Naive thymus-derived CD4-positive, alpha-beta T cell (primary cell): ENCODE data around the gene ADGRF1. TPM values are rescaled to one million over a fixed set of nuclear protein-coding genes. Genes with fewer than 3 reads are reported as not detected.

Source experiments
- ATAC-seq: fragments of 150-1000 bp; cut with Tn5 transposase; 2 replicates; pipeline ENCODE4 v1.10.0; 2021; ENCODE audit warnings: mild to moderate bottlenecking, moderate library complexity
- CTCF ChIA-PET: fragments of 350-600 bp; sonication (Branson Sonifier 250); formaldehyde crosslinking; loops from one replicate; lab custom pipeline; 2021; ENCODE audit warnings: antibody characterized with exemption; lab: Charles Lee
- POLR2A ChIA-PET: fragments of 350-600 bp; sonication (Branson Sonifier 250); formaldehyde crosslinking; loops from one replicate; lab custom pipeline; 2021; ENCODE audit warnings: antibody characterized with exemption, inconsistent platforms; lab: Charles Lee
- DNase-seq, 9 donors: peaks; one replicate each; pipeline versions ENCODE4 v3.0.0 to v3.0.0-alpha.2; 2020 to 2022; ENCODE audit warnings: mixed read lengths in 1 of 9
- H3K27ac ChIP-seq: one replicate; pipeline ENCODE4 v1.7.0; 2013; ENCODE audit warnings: mild to moderate bottlenecking, low read depth, low read length, moderate library complexity
- H3K27me3 ChIP-seq, 2 donors: one replicate each; pipeline ENCODE4 v1.7.0; 2013; ENCODE audit warnings: low read length in 2 of 2, mild to moderate bottlenecking in 2 of 2, moderate library complexity in 2 of 2; ENCODE audit not compliant: control insufficient read depth in 2 of 2, insufficient read depth in 2 of 2
- H3K36me3 ChIP-seq, 3 experiments: 1 replicate in 2 of 3; 2 replicates in 1 of 3; pipeline ENCODE4 v1.7.0; 2013; ENCODE audit warnings: low read length in 3 of 3, mild to moderate bottlenecking in 3 of 3, moderate library complexity in 1 of 3; ENCODE audit not compliant: insufficient read depth in 3 of 3, control insufficient read depth in 2 of 3
- H3K4me1 ChIP-seq, 2 donors: one replicate each; pipeline ENCODE4 v1.7.0; 2013; ENCODE audit warnings: low read length in 2 of 2, mild to moderate bottlenecking in 2 of 2, moderate library complexity in 1 of 2; ENCODE audit not compliant: control insufficient read depth in 2 of 2, insufficient read depth in 2 of 2
- H3K4me3 ChIP-seq: 2 replicates; pipeline ENCODE4 v1.7.0; 2013; ENCODE audit warnings: mild to moderate bottlenecking, low read length
- H3K9me3 ChIP-seq, 3 experiments: 1 replicate in 2 of 3; 2 replicates in 1 of 3; pipeline ENCODE4 v1.7.0; 2013; ENCODE audit warnings: low read length in 3 of 3; ENCODE audit not compliant: control insufficient read depth in 2 of 3
- H3K27ac Mint-ChIP-seq, 9 donors: one replicate each; pipeline ENCODE4 v1.8.0; 2020 to 2022; ENCODE audit warnings: mixed read lengths in 9 of 9, mild to moderate bottlenecking in 8 of 9, moderate library complexity in 5 of 9, inconsistent platforms in 2 of 9
- H3K27me3 Mint-ChIP-seq, 5 donors: one replicate each; pipeline ENCODE4 v1.8.0; 2021 to 2022; ENCODE audit warnings: mixed read lengths in 5 of 5, mild to moderate bottlenecking in 1 of 5
- H3K36me3 Mint-ChIP-seq, 5 donors: one replicate each; pipeline ENCODE4 v1.8.0; 2020 to 2022; ENCODE audit warnings: mixed read lengths in 5 of 5, mild to moderate bottlenecking in 3 of 5, inconsistent platforms in 1 of 5
- H3K4me1 Mint-ChIP-seq, 7 donors: one replicate each; pipeline ENCODE4 v1.8.0; 2020 to 2022; ENCODE audit warnings: mixed read lengths in 7 of 7, mild to moderate bottlenecking in 3 of 7, inconsistent platforms in 1 of 7
- H3K4me3 Mint-ChIP-seq, 10 donors: one replicate each; pipeline ENCODE4 v1.8.0; 2020 to 2022; ENCODE audit warnings: mild to moderate bottlenecking in 10 of 10, mixed read lengths in 10 of 10, moderate library complexity in 6 of 10, inconsistent platforms in 2 of 10
- H3K9me3 Mint-ChIP-seq, 11 donors: one replicate each; pipeline ENCODE4 v1.8.0; 2020 to 2022; ENCODE audit warnings: mixed read lengths in 11 of 11, mild to moderate bottlenecking in 4 of 11, inconsistent platforms in 1 of 11, moderate library complexity in 1 of 11
- intact Hi-C, 2 donors: fragments of 100-400 bp; cut with micrococcal nuclease; formaldehyde crosslinking; loops; one replicate each; pipeline ENCODE4 v1.15.1; 2023
- polyA plus RNA-seq, 2 donors: library from polyadenylated mRNA; unstranded; fragments of 300-500 nt; fragmentation: Illumina TruSeq; gene quantifications; one replicate each; pipeline ENCODE4 v1.2.3, GENCODE V29; 2021
- total RNA-seq, 6 experiments: library from RNA in 5 of 6; stranded (reverse) in 5 of 6; gene quantifications; 1 replicate in 5 of 6; 2 replicates in 1 of 6; pipeline ENCODE4 v1.2.3 and lab custom pipeline; 2021 to 2026

The ADGRF1 gene
- total and polyA plus RNA-seq, 7 experiments from 2014 or later = not detected

GRCh38 chr6:47080083-47080596, 38.0 kb upstream of the ADGRF1 start:
- ATAC-seq = no peak
- H3K36me3 Mint-ChIP-seq = no peaks in the 10 kb centered on the region
- POLR2A ChIA-PET = interaction anchor here (0.6 kb wide), 1 partner anchor 58 kb away, joined by 7 read pairs; no protein-coding TSS in a partner anchor

DNA sequence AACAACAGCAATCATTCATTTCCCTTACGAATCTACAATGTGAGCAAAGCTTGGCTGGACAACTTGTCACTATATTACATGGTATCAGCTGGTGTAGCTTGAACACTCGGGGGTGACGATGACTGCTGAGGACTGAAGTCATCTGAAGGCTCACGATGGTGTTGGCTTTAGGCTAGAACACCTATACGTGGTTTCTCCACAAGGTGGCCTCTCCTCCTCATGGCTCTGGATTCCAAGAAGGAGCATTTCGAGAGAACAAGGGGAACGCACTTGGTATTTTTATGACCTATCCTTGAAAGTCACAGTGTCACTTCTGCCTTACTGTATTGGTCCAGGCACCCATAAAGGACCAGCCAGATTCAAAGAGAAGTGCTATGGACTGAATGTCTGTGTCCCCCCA, 37.5 kb upstream of the ADGRF1 start:
- no peak for DNase-seq
- intact Hi-C loops = no loop called here
- ChIA-PET POLR2A (interaction anchor here (0.6 kb wide), 1 partner anchor 58 kb away, joined by 7 read pairs; no protein-coding TSS in a partner anchor), CTCF (no interaction called here)
- no peak overlapping the region for H3K27ac ChIP-seq
- no peaks in the 10 kb centered on the region for H3K36me3 Mint-ChIP-seq
- H3K36me3 ChIP-seq = no peaks in the 10 kb centered on the region
- no peak overlapping the region for H3K27ac Mint-ChIP-seq
- no peak overlapping the region for H3K4me3 Mint-ChIP-seq
- peaks cover 0 to 2% (median 0%) of the 10 kb centered on the region in 11 donors for H3K9me3 Mint-ChIP-seq
- no peaks in the 10 kb centered on the region for H3K27me3 ChIP-seq
- no peaks in the 10 kb centered on the region for H3K4me1 ChIP-seq
- no peak overlapping the region for H3K4me3 ChIP-seq
- ATAC-seq = no peak
- H3K9me3 ChIP-seq = no peaks in the 10 kb centered on the region
- peaks cover 11 to 32% (median 18%) of the 10 kb centered on the region in 5 donors for H3K27me3 Mint-ChIP-seq
- no peaks in the 10 kb centered on the region for H3K4me1 Mint-ChIP-seq

More at GRCh38 chr6:47080083-47080596, 38.0 kb upstream of the ADGRF1 start:
- intact Hi-C loops = no loop called here
- H3K9me3 ChIP-seq = no peaks in the 10 kb centered on the region
- CTCF ChIA-PET = no interaction called here
- no peak overlapping the region for H3K4me3 ChIP-seq
- H3K4me1 ChIP-seq = no peaks in the 10 kb centered on the region
- DNase-seq = no peak
- H3K27ac ChIP-seq = no peak overlapping the region
- Mint-ChIP-seq H3K4me3 (no peak overlapping the region), H3K27me3 (peaks cover 11 to 37% (median 23%) of the 10 kb centered on the region in 5 donors), H3K9me3 (peaks cover 0 to 2% (median 0%) of the 10 kb centered on the region in 11 donors), H3K4me1 (no peaks in the 10 kb centered on the region), H3K27ac (no peak overlapping the region)
- H3K27me3 ChIP-seq = no peaks in the 10 kb centered on the region
- no peaks in the 10 kb centered on the region for H3K36me3 ChIP-seq

GRCh38 chr6:47078991-47079390, 36.9 kb upstream of the ADGRF1 start:
- ChIA-PET CTCF (no interaction called here), POLR2A (no interaction called here)
- Mint-ChIP-seq H3K4me1 (no peaks in the 10 kb centered on the region), H3K27me3 (peaks cover 11 to 28% (median 18%) of the 10 kb centered on the region in 5 donors), H3K36me3 (no peaks in the 10 kb centered on the region), H3K27ac (no peak overlapping the region), H3K9me3 (peaks cover 0 to 2% (median 0%) of the 10 kb centered on the region in 11 donors), H3K4me3 (no peak overlapping the region)
- H3K36me3 ChIP-seq = no peaks in the 10 kb centered on the region
- no peak for ATAC-seq
- no peaks in the 10 kb centered on the region for H3K4me1 ChIP-seq
- H3K27ac ChIP-seq = no peak overlapping the region
- intact Hi-C loops = no loop called here
- DNase-seq = no peak
- H3K27me3 ChIP-seq = no peaks in the 10 kb centered on the region
- H3K4me3 ChIP-seq = no peak overlapping the region
- no peaks in the 10 kb centered on the region for H3K9me3 ChIP-seq

GRCh38 chr6:47076422-47077344, 34.6 kb upstream of the ADGRF1 start:
- no peaks in the 10 kb centered on the region for H3K4me1 Mint-ChIP-seq
- H3K4me1 ChIP-seq = no peaks in the 10 kb centered on the region
- ChIA-PET CTCF (no interaction called here), POLR2A (no interaction called here)
- H3K4me3 ChIP-seq = no peak overlapping the region
- peaks cover 0 to 2% (median 0%) of the 10 kb centered on the region in 11 donors for H3K9me3 Mint-ChIP-seq
- no peaks in the 10 kb centered on the region for H3K36me3 ChIP-seq
- peaks cover 11 to 22% (median 13%) of the 10 kb centered on the region in 5 donors for H3K27me3 Mint-ChIP-seq
- H3K27ac Mint-ChIP-seq = no peak overlapping the region
- H3K27me3 ChIP-seq = no peaks in the 10 kb centered on the region
- H3K27ac ChIP-seq = no peak overlapping the region
- DNase-seq (no peak), ATAC-seq (no peak)
- H3K36me3 Mint-ChIP-seq = no peaks in the 10 kb centered on the region
- no peak overlapping the region for H3K4me3 Mint-ChIP-seq
- H3K9me3 ChIP-seq = no peaks in the 10 kb centered on the region
- intact Hi-C loops = no loop called here

DNA sequence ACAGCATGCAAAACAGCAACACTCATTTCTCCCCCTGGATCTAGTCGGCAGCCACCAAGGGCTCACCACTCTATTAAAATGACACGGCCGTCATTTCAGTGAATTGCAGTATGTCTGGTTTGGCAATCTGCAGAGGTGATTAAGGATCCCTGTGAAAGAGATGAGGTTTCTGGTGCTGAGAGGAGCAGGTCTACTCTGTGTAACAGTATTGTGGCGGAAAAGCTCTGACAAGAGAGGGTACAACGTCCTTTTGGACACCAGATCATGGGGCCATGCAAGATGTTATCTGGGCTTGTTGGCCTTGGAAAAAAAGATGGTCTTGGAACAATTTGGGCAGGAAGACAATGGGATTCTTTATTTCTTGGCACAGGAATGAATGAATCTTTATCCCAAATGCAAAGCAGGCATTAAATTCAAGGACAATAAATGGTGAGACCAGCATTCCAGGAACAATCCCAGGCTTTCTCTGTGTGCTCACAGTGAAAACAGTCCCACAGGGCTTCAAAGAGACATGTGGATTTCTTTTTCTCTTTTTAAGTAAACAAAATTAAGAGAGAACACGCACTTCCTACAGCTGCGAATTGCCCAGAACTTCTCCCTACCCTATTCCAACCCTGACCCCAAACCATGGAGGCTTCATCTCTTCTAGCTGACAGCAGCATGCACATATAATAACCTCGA, 33.7 kb upstream of the ADGRF1 start:
- no peak for DNase-seq
- Histone ChIP-seq H3K27ac (no peak overlapping the region), H3K27me3 (no peaks in the 10 kb centered on the region), H3K4me1 (no peaks in the 10 kb centered on the region), H3K9me3 (no peaks in the 10 kb centered on the region), H3K4me3 (no peak overlapping the region), H3K36me3 (no peaks in the 10 kb centered on the region)
- Mint-ChIP-seq H3K4me3 (no peak overlapping the region), H3K27me3 (peaks cover 11 to 22% (median 16%) of the 10 kb centered on the region in 5 donors), H3K4me1 (no peaks in the 10 kb centered on the region), H3K27ac (no peak overlapping the region), H3K9me3 (peaks cover 0 to 2% (median 0%) of the 10 kb centered on the region in 11 donors), H3K36me3 (no peaks in the 10 kb centered on the region)
- intact Hi-C loops = no loop called here
- ATAC-seq = no peak
- CTCF ChIA-PET = no interaction called here
- POLR2A ChIA-PET = no interaction called here

- intact Hi-C loops = no loop called here
- H3K4me3 Mint-ChIP-seq = no peak overlapping the region
- CTCF ChIA-PET = no interaction called here
Observed at GRCh38 chr6:47075168-47075567, 33.0 kb upstream of the ADGRF1 start.

More at GRCh38 chr6:47075168-47075567, 33.0 kb upstream of the ADGRF1 start:
- POLR2A ChIA-PET = no interaction called here
- H3K36me3 ChIP-seq = no peaks in the 10 kb centered on the region
- no peaks in the 10 kb centered on the region for H3K27me3 ChIP-seq
- Mint-ChIP-seq H3K4me1 (no peaks in the 10 kb centered on the region), H3K36me3 (no peaks in the 10 kb centered on the region), H3K9me3 (peaks cover 0 to 2% (median 0%) of the 10 kb centered on the region in 11 donors), H3K27me3 (peaks cover 11 to 23% (median 17%) of the 10 kb centered on the region in 5 donors), H3K27ac (no peak overlapping the region)
- ATAC-seq (no peak), DNase-seq (no peak)
- H3K4me3 ChIP-seq = no peak overlapping the region
- H3K9me3 ChIP-seq = no peaks in the 10 kb centered on the region
- no peak overlapping the region for H3K27ac ChIP-seq
- H3K4me1 ChIP-seq = no peaks in the 10 kb centered on the region
